ENCODE data around the gene HDX.

GRCh38 chrX:84357296-84357695 is 145.0 kb downstream of the HDX start:
- TF ChIP-seq CTCF (IDR thresholded peaks at IDR 0.05 in 2 of 3, conservative IDR thresholded peaks at IDR 0.05 in 1 of 3; ENCODE audit: insufficient read depth in 2 of 3, low read depth in 1 of 3, low read length in 3 of 3) (no peak), ZNF311 (CRISPR knock-in tag; IDR thresholded peaks at IDR 0.05) (no peak), ZNF3 (CRISPR knock-in tag; IDR thresholded peaks at IDR 0.05) (no peak), C11orf30 (IDR thresholded peaks at IDR 0.05; ENCODE audit: low read depth) (no peak), USF1 (CRISPR knock-in tag; IDR thresholded peaks at IDR 0.05) (no peak), POLR2A (conservative IDR thresholded peaks at IDR 0.05) (no peak), THAP12 (CRISPR knock-in tag; IDR thresholded peaks at IDR 0.05) (no peak), ZNF140 (CRISPR knock-in tag; IDR thresholded peaks at IDR 0.05) (no peak), FOXA3 (CRISPR knock-in tag; conservative IDR thresholded peaks at IDR 0.05 in 1 of 2, IDR thresholded peaks at IDR 0.05 in 1 of 2) (no peak), POLR2AphosphoS2 (IDR thresholded peaks at IDR 0.05; ENCODE audit: low read length) (no peak)

All from K562 (cell line).